Keratinocyte (primary cell): Measurements from ENCODE around the gene KRT81.
A peak's percentile ranks its signal among the peaks of the same experiment; 100 is the strongest.

Experiments
- CTCF ChIP-seq, 3 experiments: IDR thresholded peaks in 1 of 3; conservative IDR thresholded peaks in 1 of 3; optimal IDR thresholded peaks in 1 of 3; 2 replicates in 2 of 3; 3 replicates in 1 of 3; pipeline versions ENCODE3 to v1.5.1; 2011; ENCODE audit warnings: low read length in 3 of 3, mild to moderate bottlenecking in 3 of 3, moderate library complexity in 2 of 3, control low read depth in 1 of 3, inconsistent platforms in 1 of 3; ENCODE audit not compliant: insufficient read depth in 2 of 3; ENCODE audit errors: extremely low read depth in 1 of 3
- EZH2 ChIP-seq: IDR thresholded peaks from one replicate; pipeline ENCODE4 v1.6.1; 2012; ENCODE audit warnings: inconsistent platforms, mild to moderate bottlenecking, low read length, moderate library complexity

DNA sequence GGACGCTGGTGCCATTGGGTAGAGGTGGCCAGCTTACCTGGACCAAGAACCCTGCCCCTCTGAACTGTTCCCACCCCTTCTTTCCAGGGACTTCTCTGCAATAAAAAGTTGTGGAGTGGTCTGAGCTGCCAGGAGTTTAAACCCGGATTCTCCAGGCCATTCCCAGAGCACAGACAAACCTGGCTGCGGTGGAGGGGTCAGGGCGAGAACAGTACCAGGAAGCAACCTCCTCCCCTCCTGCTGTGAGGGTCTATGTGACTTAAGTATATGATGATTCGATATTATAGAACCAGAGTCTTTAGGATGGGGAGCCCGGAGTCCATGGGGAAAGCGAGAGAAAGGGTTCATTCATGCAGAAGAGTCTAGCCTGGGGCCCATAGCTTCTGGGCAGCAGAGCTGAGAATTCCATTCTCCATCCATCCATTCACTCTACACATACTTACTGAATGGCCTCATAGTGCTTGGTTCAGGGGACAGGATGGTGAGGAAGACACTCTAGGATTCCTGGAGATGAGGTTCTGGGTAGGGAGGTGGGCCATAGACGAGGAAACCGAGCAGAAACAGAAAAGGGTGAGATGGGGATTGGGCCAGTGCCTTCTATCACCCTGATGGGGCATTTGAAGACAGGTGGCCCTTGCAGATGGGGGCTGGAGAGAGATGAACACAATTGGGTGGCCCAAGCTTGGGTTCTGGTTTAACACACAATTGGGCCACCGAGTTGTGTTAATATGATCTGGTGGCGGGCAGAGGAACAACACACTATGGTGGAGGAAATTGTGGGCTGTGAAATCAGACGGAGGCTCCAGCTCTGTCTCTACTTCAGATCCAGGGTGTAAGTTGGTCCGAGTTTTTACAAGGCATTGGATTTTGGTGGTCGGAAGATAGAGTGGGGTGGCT is 11.7 kb downstream of the KRT81 start:
- TF ChIP-seq CTCF (optimal IDR thresholded peaks at IDR 0.05 in 1 of 3, IDR thresholded peaks at IDR 0.05 in 1 of 3, conservative IDR thresholded peaks at IDR 0.05 in 1 of 3; ENCODE audit: extremely low read depth in 1 of 3, insufficient read depth in 2 of 3, low read length in 3 of 3) (peak in 1 of 3 experiments; percentile 4), EZH2 (no peak)
